GM19351 (cell line): ENCODE results near the gene SWAP70.

Source experiments
- ATAC-seq: cut with Tn5 transposase; IDR thresholded peaks from one replicate; pipeline ENCODE4 v1.9.1; 2021; ENCODE audit warnings: mild to moderate bottlenecking, moderate library complexity; ENCODE audit not compliant: unreplicated experiment

SWAP70 gene

DNA sequence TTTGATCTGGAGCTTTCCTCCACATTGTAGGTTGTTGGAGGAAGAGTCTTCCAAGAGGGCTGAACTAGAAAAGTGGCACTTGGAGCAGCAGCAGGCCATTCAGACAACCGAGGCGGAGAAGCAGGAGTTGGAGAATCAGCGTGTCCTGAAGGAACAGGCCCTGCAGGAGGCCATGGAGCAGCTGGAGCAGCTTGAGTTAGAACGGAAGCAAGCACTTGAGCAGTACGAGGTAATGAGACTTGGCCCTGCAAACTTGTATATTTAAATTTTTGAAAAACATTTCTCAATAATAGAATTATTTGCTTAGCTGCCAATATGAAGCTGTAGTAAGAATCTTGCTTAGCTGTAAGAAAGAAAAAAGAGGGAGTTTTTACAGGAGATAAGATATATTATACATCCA lies 84.0 kb downstream of the SWAP70 start:
- no peak for ATAC-seq

DNA sequence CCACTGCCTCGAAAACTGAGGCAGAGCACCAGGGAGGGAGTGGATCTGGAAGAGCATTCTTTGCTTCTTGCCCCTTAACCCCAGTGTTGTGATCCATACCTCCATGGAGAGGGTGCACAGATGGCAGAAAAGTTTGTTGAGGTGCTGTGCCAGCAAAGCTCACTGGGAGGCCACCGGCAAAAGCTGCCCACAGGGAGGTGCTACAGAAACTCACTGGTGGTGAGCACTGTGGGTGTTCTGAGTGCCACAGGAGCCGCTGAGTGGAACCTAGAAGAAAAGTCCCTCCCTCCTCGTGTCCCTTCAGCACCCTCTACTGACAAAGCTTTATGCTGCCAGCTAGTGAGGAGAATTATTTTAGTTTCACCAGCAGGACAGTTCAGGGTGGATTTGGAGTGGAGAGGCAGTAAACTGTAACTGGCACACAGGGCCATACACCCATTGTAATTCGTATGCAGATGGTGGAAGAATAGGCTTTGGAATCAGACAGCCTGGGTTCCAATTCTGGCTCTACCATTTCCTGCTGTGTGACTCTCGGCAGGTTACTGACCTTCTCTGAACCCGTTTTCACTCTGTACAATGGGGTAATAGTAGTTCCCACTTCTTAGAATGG lies 84.6 kb downstream of the SWAP70 start:
- ATAC-seq: peak; percentile 72

DNA sequence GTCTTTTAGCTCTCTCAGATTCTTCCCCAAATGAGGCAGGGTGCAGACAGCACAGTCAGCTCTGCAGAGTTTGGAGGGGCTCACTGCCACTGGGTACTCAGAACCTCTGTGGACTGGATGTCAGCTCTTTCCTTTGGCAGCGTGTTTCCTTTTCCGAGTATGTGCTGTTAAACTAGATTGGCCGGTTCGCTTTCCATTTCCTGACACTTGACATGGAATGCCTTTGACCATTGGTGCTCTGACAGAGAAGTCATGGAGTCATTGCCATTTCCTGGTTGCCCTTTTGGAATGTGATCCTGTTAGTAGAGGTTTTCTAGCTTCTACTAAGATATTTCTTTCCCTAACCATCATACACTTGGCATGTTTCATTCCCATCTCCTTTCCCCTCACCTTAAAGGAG lies 86.7 kb downstream of the SWAP70 start:
- no peak for ATAC-seq

DNA sequence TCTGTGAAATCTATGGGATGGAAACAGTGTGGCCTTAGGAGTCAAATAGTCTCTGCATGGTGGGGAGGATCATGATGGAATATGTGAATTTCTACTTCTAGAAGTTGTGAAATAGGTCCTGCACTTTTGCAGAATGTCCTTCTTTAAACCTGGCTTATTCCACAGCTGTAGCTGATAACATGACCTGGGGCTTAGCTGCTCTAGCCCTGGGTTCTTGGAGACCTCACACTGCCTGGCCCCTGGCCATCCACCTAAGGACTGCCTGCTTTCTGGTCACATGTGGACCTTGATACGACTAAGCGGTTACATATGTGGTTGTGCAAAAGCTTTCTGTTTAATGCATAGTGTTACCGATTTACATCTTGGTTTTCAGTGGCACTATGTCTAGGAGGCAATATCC lies 88.2 kb downstream of the SWAP70 start:
- no peak for ATAC-seq

DNA sequence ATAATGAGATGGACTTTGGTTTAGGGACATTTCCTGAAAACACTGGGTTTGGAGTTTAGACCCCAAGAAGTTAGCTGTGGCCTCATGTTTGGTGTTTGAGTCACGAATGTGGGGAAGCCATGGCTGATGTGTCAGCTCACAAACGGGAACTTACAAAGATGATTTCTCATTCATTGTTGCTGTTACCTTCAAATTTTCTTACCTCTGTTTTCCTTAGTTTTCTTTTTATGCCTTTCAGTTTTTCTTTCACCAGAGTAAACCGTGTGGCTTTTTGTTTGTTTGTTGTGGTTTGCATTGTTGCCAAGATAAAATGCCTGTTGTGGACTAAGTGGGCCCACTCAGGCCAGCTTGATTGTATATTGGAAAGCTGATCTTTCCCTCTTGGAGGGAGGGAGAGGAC lies 89.1 kb downstream of the SWAP70 start:
- no peak for ATAC-seq

DNA sequence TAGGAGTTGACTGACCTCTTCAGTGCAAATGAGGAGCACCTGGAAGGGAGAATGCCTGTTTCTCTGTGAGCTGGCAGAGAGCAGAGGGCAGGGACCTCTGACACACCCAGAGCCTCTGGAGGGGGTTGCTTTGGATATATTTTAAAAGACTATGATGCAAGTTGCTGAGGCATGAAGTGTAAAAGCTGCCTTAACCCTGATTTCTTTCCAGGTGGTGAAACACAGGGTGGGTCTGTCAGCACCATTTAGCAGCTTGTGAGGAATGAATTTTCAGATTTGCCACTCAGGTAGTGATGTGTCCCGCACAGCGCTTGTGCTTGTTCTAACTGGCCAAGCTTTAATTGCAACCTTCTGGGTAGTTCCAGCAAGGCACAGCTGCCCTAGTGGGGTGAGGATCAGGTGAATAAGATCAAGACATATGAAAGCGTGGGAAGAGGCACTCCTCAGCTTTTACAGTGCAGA lies 90.2 kb downstream of the SWAP70 start:
- no peak for ATAC-seq

DNA sequence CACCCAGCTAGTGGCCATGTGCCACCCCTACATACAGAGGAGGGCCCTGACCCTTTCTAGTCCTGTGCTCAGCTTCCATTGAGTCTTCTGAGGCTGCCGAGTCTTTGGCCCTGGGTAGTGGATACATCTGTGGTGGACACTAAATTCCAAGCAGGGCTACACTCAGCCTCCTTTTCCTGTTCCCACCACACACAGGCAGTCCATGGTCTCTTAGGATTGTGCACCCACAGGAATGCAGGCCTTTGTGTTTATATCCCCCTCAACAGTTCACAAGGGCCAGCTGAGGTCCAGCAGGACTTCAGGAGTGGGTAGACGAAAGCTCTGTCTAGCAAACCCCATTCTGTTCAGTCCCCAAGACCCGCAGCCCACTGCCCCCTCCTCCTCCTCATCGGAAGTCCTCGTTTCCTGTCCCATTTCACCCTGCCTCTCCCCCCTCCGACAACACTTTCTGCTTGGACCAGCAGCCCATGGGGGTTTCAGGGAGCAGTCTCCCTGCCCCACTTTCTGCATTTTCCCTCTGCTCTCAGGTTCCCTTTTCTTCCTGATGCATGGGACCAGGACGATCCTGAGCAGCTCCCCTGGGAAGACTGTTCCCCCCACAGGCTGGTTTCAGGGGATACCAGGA lies 91.8 kb downstream of the SWAP70 start:
- no peak for ATAC-seq

DNA sequence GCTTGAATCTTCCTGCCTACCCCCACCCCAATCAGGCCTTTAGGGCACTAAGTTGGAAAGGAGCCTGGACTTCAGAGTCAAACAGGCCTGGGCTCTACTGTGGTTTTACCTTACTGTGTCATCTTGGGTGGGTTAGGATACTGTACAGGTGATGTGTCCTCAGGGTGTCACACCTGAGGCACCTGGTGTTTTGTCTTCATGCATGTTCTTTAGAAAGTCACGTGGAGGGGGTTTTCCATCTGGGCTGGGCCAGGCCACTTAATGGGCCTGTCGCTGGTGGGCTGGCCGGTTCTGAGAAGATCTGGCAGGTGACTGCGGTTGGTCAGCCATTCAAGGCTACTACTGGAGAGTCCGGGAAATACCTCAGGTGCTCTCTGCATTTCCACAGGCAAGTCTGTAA lies 92.6 kb downstream of the SWAP70 start:
- no peak for ATAC-seq

DNA sequence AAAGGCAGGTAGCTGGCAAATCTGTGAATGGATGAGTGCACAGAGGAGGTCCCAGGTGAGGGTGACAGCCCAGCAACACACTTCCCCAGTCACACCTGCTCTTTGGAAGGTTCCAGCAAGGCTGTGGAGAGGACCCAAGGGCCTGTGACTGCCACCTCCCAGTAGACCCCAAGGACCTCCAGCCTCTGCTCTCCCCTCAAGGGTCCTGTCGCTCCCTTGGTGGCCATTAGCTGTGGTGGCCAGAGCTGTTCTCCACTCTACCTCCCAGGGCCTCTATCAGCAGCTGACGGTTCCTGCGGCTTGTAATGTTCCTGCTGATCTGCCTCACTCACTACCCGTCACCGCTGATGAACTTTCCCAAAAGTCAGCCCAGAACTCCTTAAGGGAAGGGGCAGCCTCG lies 93.0 kb downstream of the SWAP70 start:
- ATAC-seq: no peak

DNA sequence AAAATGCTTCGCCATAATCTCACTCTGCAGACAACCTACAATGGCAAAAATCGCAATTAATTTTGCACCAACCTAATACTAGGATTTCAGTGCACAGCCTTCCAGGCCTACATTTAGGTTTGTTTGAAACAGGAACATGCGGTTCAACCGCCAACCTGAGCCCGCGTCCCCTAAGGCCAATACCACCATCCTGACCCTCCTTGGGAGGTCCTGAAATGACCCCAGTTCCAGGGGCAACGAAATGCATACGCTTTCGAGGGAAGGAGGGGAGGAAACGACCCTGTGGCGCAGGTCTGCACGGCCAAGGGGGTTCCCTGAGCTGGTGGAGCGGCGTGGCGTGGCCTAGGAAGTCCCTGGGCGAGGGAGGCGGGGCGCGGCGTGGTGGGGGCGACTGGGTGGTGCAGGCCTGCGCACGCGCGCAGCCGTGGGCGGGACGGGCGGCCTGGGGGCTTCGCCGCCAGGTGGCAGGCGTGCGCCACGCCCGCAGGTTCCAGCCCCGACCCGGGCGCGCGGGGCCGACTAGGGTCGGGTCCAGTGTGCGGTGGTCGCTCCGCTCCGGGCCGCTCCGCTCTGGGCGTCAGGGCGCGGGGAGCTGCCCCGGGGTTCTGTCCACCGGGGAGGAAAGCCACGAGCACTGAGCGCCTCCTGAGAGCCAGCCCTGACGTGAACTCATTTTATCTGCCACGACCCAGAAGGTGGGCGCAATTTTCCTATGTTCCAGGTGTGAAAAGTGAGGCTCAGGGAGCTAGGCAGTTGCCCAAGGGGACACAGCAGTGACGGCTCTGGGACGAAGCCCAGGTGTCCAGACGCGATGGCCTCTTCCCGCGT lies 94.1 kb downstream of the SWAP70 start:
- ATAC-seq: peak; percentile 48

DNA sequence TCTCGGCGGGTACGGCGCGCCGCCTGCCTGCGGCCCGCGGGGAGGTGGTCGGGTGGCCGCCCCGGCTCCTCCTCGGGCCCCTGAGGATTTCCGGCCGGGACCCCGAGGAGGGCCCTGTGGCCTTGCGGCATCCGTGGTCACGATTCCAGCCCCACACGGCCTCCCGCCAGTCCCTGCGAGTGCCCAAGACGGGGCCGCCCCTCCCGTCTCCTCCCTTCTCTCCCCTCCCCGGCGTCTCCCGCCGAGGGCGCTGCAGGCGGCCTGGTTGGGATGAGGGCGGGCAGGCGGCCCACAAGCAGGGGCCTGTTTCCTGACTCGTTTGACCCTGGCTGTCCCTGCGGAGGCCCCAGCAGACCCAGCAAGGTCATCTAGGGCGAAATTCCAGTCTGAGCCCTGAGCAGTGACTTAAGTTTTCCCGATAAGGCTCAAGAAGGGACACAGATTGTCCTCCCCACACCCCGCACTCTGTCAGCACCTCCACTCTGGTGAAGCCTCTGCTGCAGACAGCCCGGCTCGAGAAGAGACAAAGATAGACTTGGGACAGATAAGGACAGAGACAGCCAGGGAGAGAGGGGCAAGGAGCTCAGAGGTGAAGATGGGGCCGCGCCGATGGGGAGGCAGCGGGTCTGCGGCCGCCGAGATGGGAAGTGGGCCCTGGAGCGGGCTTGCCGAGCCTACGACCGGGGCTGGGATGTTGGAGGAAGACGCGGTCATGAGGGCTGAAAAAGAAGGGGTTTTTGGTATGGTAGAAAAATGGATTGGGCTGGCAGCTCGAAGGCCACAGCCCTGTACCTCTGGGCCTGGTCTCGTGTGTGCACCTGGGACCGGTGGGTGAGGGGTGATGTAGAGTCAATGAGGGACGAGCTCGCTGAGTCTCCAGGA lies 95.0 kb downstream of the SWAP70 start:
- peak; percentile 25 for ATAC-seq

DNA sequence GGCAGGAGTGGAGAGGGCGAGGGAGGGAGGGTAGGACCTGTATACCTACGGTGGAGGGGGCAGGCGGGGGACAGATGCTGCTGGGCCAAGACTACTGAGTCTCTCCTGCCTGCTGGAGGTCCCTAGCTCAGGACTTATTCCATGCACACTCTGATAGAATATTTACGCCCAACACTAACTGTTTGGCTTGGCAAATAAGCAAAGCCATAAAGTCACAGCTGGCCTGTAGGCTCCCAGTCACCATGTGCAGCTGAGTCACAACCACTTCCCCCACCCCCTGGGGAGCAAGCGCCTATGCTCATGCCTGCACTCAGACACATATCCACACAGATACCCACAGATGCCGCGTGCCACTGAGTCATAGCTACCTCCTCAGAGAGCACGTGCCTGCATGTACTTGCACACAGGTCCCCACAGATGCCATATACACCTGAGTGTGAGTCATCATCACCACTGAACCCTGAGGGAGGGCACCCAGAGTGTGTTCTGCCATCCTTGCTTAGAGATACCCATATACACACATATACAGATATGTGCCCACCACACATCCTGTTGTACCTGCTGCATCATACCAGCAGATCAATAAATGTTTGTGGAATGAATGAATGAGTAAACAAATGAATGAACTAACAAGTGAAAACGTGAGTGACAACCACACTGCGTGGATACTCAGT lies 95.8 kb downstream of the SWAP70 start:
- ATAC-seq: no peak

DNA sequence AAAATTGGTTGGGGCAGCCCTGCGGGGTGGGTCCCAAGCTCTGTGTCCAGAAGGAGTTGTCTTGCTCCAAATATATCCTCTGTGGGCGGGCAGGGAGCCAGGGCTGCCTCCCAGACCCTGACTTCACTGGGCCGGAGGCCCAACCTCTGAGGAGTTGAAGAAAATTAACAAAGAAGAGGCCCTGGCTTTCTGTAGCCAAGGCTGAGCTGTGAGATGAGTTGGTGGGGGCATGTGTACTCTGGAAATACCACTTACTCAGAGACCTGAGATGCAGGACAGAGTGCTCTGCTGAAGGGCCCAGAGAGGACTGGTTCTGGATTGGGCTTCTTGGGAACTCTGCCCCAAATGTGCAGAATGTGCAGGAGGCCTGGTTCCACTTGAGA lies 96.3 kb downstream of the SWAP70 start:
- ATAC-seq: no peak

DNA sequence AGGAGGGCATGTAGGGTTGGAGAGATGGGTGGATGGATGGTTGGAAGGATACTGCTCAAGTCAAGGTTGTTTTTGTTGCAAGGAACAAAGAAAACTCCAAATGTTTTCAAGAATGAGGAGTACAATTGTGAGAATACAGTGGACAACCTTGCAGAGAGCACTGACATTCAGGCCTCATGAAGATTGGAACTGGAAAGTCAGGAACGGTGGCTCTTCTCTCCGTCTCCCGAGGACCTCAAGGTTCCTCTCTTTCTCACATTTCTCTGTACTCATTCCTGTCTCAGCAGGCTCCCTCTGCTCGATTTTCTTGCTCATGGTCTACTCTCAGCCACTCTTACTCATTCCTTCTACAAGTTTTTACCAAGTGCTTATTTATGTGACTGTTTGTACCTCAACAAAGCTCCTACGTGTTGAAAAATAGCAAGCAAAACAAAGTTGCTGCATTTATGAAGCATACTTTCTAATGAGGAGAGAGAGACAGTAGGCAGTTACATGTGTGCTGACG lies 97.6 kb downstream of the SWAP70 start:
- ATAC-seq: no peak

DNA sequence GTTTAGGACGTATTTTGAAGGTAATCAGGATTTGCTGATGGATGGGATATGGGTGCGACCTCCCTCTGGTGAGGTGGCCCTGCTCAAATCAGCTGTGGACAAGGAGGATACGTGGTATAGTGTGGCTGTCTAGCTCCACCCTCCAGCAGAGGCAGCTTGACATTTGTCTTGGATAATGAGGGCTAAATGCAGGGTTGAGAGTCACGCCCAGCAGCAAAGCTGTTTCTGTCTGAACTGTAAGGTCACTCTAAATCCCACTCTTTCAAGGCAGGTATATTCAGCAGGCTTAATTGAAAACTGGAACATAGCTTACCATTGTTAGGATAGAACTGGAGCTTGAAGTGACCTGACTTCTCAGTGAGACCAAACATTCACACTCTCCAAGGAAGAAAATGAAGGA lies 98.7 kb downstream of the SWAP70 start:
- no peak for ATAC-seq

DNA sequence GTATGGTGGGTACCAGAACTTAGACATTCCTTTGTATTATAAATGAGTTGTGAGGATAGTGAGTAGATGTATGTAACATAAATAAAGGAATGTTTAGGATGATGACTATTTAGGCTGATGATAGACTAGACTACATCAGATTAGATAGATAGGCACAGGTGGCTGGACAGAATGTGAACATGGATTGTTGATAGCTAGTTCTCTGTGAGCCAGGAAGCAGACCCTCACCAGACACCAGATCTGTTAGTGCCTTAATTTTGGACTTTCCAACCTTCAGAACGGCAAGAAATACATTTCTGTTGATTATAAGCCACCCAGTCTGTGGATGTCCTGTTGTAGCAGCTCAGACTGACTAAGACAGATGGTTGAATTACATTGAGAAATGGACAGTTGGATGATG lies 99.4 kb downstream of the SWAP70 start:
- no peak for ATAC-seq

DNA sequence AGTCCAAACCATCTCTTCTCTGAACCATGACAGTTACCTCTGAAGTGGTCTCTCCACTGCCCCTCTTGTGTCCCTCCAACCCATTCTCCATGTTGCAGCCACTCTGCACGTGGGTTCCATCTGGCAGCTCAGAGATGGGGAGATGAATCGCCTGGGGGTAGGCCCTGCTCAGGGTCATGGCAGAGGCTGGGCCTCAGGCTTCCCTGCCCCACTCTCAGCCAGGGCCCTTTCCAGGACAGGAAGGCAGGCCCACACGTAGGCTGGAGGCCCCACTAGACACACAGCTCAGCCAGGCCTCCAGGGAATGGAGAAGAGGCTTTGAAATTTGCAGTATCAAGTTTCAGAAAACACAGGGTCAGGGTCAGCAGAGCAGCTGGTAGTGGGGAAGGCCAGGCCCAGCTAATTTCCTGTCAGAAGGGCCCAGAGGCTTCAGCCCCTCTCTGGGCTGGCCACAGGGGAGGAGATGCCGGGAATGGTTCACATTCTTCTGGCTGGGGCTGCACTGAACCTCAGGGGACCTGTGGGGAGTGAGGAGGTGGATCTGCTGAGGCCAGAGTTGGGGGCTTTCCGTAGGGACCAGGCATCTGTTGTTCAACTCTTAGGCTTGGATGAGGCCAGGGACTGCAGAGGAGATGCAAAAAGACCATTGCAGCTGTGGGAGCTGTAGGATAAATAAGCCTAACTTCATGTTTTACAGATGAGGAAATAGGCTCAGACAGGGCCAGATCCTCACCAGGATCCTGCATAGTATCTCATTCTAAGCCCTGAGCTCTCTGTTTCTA lies 101.6 kb downstream of the SWAP70 start:
- no peak for ATAC-seq

DNA sequence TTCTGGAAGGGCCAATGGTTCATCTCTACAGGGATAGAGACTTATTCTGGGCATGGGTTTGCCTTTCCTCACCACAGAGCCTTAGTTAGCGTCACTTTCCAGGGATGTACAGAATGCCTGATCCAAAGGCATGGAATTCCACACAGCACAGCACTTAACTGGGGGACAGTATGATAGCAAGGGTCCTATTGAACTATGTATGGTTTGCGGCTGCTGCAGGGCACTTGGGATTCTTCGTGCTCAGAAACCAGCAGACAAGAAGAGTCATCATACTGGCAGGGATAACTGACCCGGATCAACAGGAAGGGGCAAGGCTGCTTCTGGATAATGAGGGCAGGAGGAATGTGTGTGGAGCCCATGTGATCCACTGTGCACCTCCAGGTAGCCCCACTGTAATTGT lies 105.7 kb downstream of the SWAP70 start:
- no peak for ATAC-seq

DNA sequence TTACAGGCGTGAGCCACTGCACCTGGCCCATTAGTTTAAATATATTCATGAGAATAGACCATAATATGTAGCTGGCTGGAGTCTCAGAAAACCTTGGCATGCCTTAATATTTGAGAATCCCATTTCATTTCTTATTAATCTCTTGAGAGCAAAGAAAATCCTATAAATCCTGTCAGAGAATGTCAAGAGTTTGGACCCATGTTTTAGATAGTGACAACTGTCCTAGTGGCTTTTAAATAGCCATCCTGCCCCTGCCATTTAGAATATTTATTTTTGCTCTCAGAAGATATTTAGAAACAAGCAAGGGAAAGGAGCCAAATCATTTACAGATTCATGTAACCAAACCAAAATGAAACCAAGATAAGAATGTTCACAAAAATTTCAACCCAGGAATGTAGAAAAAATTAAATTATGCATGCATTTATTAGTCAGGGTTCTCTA lies 107.2 kb downstream of the SWAP70 start:
- ATAC-seq: no peak

DNA sequence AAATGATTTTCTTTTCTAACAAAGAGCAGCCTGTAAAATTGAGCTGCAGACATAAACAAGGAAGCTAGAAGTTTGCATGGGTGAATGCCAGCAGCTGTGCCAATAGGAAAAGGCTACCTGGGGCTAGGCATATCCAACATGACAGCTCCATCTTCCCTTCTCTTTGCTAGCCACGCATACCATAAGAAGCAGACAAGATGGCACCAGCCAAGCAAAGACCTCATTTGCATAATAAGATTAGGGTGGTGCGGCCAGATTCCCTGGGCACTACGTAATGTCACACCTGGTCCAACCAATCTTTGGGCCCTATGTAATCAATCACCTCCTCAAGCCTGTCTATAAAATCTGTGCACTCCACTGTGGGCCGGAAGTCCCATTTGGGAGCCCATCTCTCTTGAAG lies 108.3 kb downstream of the SWAP70 start:
- ATAC-seq: no peak
